B cell (primary cell): Measurements from ENCODE around the gene ZMYND8. TPM values are rescaled to one million over a fixed set of nuclear protein-coding genes. Genes with fewer than 3 reads are reported as not detected.

ENCODE experiments used
- ATAC-seq: fragments of 200-7000 bp; cut with Tn5 transposase; one replicate; pipeline ENCODE4 v1.10.0; 2021; ENCODE audit warnings: low read depth, mild to moderate bottlenecking, moderate number of reproducible peaks, moderate library complexity
- CTCF ChIA-PET: fragments of 350-600 bp; sonication (Branson Sonifier 250); formaldehyde crosslinking; loops from one replicate; lab custom pipeline; 2021; ENCODE audit warnings: antibody characterized with exemption, inconsistent platforms; lab: Charles Lee
- POLR2A ChIA-PET: fragments of 350-600 bp; sonication (Branson Sonifier 250); formaldehyde crosslinking; loops from one replicate; lab custom pipeline; 2021; ENCODE audit warnings: antibody characterized with exemption; lab: Charles Lee
- DNase-seq: peaks from one replicate; pipeline ENCODE4 v3.0.0; 2013
- H2AFZ ChIP-seq: 2 replicates; pipeline ENCODE4 v1.6.1; 2012; ENCODE audit warnings: mild to moderate bottlenecking, low read depth, low read length; ENCODE audit not compliant: insufficient read depth, poor library complexity, severe bottlenecking
- H3K27ac ChIP-seq, 2 donors: 1 replicate in 1 of 2; 2 replicates in 1 of 2; pipeline ENCODE4 v1.5.1; 2012 to 2013; ENCODE audit warnings: low read length in 2 of 2, mild to moderate bottlenecking in 2 of 2, moderate library complexity in 1 of 2
- H3K27me3 ChIP-seq, 4 experiments: fragments of 200-600 bp in 1 of 4; sonication (generic) in 1 of 4; replicated peaks in 1 of 4; 1 replicate in 2 of 4; 2 replicates in 2 of 4; pipeline versions ENCODE4 v1.6.1 to v1.7.0; 2013 to 2016; ENCODE audit warnings: low read length in 3 of 4, mild to moderate bottlenecking in 2 of 4, mixed read lengths in 1 of 4, moderate library complexity in 1 of 4; ENCODE audit not compliant: insufficient read depth in 4 of 4, control insufficient read depth in 3 of 4; ENCODE audit errors: control extremely low read depth in 1 of 4
- H3K36me3 ChIP-seq, 2 experiments: replicated peaks in 1 of 2; 1 replicate in 1 of 2; 2 replicates in 1 of 2; pipeline versions ENCODE4 v1.6.1 to v1.7.1; 2013; ENCODE audit warnings: low read length in 1 of 2; ENCODE audit not compliant: insufficient read depth in 2 of 2, control insufficient read depth in 1 of 2; ENCODE audit errors: control extremely low read depth in 1 of 2, extremely low read depth in 1 of 2
- H3K4me1 ChIP-seq, 2 donors: fragments of 200-600 bp in 1 of 2; sonication (generic) in 1 of 2; 1 replicate in 1 of 2; 2 replicates in 1 of 2; pipeline versions ENCODE4 v1.5.1 to v1.6.1; 2013 to 2017; ENCODE audit warnings: low read length in 2 of 2; ENCODE audit not compliant: control insufficient read depth in 2 of 2, insufficient read depth in 2 of 2
- H3K4me2 ChIP-seq: replicated peaks from 2 replicates; pipeline ENCODE3; 2012; ENCODE audit warnings: mild to moderate bottlenecking, low read depth, low read length; ENCODE audit not compliant: poor library complexity, severe bottlenecking
- H3K4me3 ChIP-seq, 5 experiments: fragments of 200-600 bp in 1 of 5; sonication (generic) in 1 of 5; 1 replicate in 3 of 5; 2 replicates in 2 of 5; pipeline versions ENCODE4 v1.5.1 to v1.7.0; 2011 to 2016; ENCODE audit warnings: low read length in 4 of 5, mild to moderate bottlenecking in 4 of 5, low read depth in 2 of 5, control low read depth in 1 of 5, moderate library complexity in 1 of 5; ENCODE audit not compliant: insufficient read depth in 1 of 5; ENCODE audit errors: control extremely low read depth in 1 of 5, extremely low read depth in 1 of 5
- H3K79me2 ChIP-seq: fragments of 200-600 bp; sonication (generic); one replicate; pipeline ENCODE4 v1.6.0; 2016; ENCODE audit warnings: low read length; ENCODE audit not compliant: control insufficient read depth, insufficient read depth
- H3K9ac ChIP-seq: fragments of 200-600 bp; sonication (generic); 2 replicates; pipeline ENCODE4 v1.6.1; 2017; ENCODE audit warnings: mild to moderate bottlenecking, low read length, moderate library complexity
- H3K9me3 ChIP-seq, 3 donors: one replicate each; pipeline versions ENCODE4 v1.6.1 to v1.7.1; 2013; ENCODE audit warnings: low read length in 2 of 3; ENCODE audit not compliant: control insufficient read depth in 2 of 3, insufficient read depth in 1 of 3; ENCODE audit errors: control extremely low read depth in 1 of 3
- H4K20me1 ChIP-seq: 2 replicates; pipeline ENCODE4 v1.6.0; 2012; ENCODE audit warnings: mild to moderate bottlenecking, low read length; ENCODE audit not compliant: insufficient read depth, control insufficient read depth, poor library complexity, severe bottlenecking
- H3K27ac Mint-ChIP-seq: one replicate; pipeline ENCODE4 v1.8.0; 2021; ENCODE audit warnings: mixed read lengths
- H3K27me3 Mint-ChIP-seq: one replicate; pipeline ENCODE4 v1.8.0; 2021; ENCODE audit warnings: mixed read lengths
- H3K4me1 Mint-ChIP-seq: one replicate; pipeline ENCODE4 v1.8.0; 2021; ENCODE audit warnings: mixed read lengths
- H3K4me3 Mint-ChIP-seq: one replicate; pipeline ENCODE4 v1.8.0; 2021; ENCODE audit warnings: mixed read lengths
- H3K9me3 Mint-ChIP-seq: one replicate; pipeline ENCODE4 v1.8.0; 2022; ENCODE audit warnings: mixed read lengths; ENCODE audit not compliant: insufficient read depth
- CTCF ChIP-seq: fragments of 200-600 bp; IDR thresholded peaks from one replicate; pipeline ENCODE4 v1.8.0; 2022; ENCODE audit warnings: antibody characterized with exemption, mild to moderate bottlenecking
- EZH2 ChIP-seq: IDR thresholded peaks from 2 replicates; pipeline ENCODE4 v1.6.1; 2012; ENCODE audit warnings: borderline replicate concordance, low read depth, mild to moderate bottlenecking, moderate library complexity, low read length; ENCODE audit not compliant: insufficient read depth, poor library complexity, severe bottlenecking
- WGBS: methylation state at CpG from one replicate; pipeline ENCODE4 v1.1.5; 2013; ENCODE audit warnings: missing lambda C conversion rate; ENCODE audit not compliant: insufficient coverage; 5-methylcytosine and 5-hydroxymethylcytosine counted together
- intact Hi-C: fragments of 100-400 bp; cut with micrococcal nuclease; formaldehyde crosslinking; loops from one replicate; pipeline ENCODE4 v1.10.0; 2022
- polyA plus RNA-seq: library from polyadenylated mRNA; depleted of rRNA; stranded (reverse); fragments of >200 nt; gene quantifications from 2 replicates; pipeline ENCODE4 v1.2.3, GENCODE V29; 2012
- total RNA-seq, 2 donors: library from RNA; stranded (reverse); fragments of 120-200 nt in 1 of 2; gene quantifications; 1 replicate in 1 of 2; 2 replicates in 1 of 2; pipeline versions ENCODE4 v1.2.3 to v1.2.4, GENCODE V29; 2013 to 2022

ZMYND8 gene
- total and polyA plus RNA-seq, 2 donors (not counting 1 experiment from before 2014, with no cell fraction given), result 20.3 to 67.2 TPM

GRCh38 chr20:47258745-47259695, 97.5 kb downstream of the ZMYND8 start:
- Histone ChIP-seq H3K4me2 (peak overlapping the region; percentile 59), H3K9me3 (no peaks in the 10 kb centered on the region), H2AFZ (peak overlapping the region; percentile 25), H3K27ac (peak overlapping the region; percentile 75 to 78), H3K27me3 (no peaks in the 10 kb centered on the region), H4K20me1 (peaks cover 23% of the 10 kb centered on the region), H3K9ac (peak overlapping the region; percentile 36), H3K4me3 (peak overlapping the region in 1 of 5 experiments; percentile 8), H3K4me1 (peaks cover 53 to 62% of the 10 kb centered on the region in 2 donors), H3K36me3 (peaks cover 1 to 41% of the 10 kb centered on the region in 2 experiments), H3K79me2 (peaks cover 77% of the 10 kb centered on the region)
- intact Hi-C loops, result no loop called here
- ATAC-seq (peak; percentile 31), DNase-seq (peak; percentile 78)
- Mint-ChIP-seq H3K27me3 (no peaks in the 10 kb centered on the region), H3K4me1 (peaks cover 69% of the 10 kb centered on the region), H3K9me3 (no peaks in the 10 kb centered on the region), H3K27ac (peak overlapping the region; percentile 93), H3K4me3 (peak overlapping the region; percentile 81)
- WGBS, result 39% methylated on average over 13 of the region's 16 CpGs
- CTCF ChIA-PET, result interaction anchor here (1.2 to 2.1 kb wide), 4 partner anchors 12 to 125 kb away, joined by 5 to 11 read pairs (median 7); no protein-coding TSS in a partner anchor
- POLR2A ChIA-PET, result interaction anchor here (1.0 kb wide), 1 partner anchor 99 kb away, joined by 3 read pairs; no protein-coding TSS in a partner anchor
- TF ChIP-seq CTCF (no peak), EZH2 (no peak)

GRCh38 chr20:47257771-47258170, 98.7 kb downstream of the ZMYND8 start:
- no peaks in the 10 kb centered on the region for H3K27me3 ChIP-seq
- peaks cover 40 to 50% of the 10 kb centered on the region in 2 donors for H3K4me1 ChIP-seq
- CTCF ChIA-PET, result interaction anchor here (0.6 to 2.1 kb wide), 3 partner anchors 16 to 126 kb away, joined by 4 to 7 read pairs (median 7); no protein-coding TSS in a partner anchor
- no peaks in the 10 kb centered on the region for H3K9me3 ChIP-seq
- no peak overlapping the region for H3K9ac ChIP-seq
- no peaks in the 10 kb centered on the region for H3K9me3 Mint-ChIP-seq
- ATAC-seq, result no peak
- H3K27ac Mint-ChIP-seq, result peak overlapping the region; percentile 93
- H3K36me3 ChIP-seq, result peaks cover 1 to 43% of the 10 kb centered on the region in 2 experiments
- no peak for DNase-seq
- no peak overlapping the region for H3K4me3 Mint-ChIP-seq
- WGBS, result no CpG with 5 or more reads among the region's 3 CpGs
- H3K79me2 ChIP-seq, result peaks cover 83% of the 10 kb centered on the region
- TF ChIP-seq EZH2, result no peak
- TF ChIP-seq CTCF, result no peak
- intact Hi-C loops, result no loop called here
- no peaks in the 10 kb centered on the region for H3K27me3 Mint-ChIP-seq
- H3K4me2 ChIP-seq, result no peak overlapping the region
- H2AFZ ChIP-seq, result no peak overlapping the region
- POLR2A ChIA-PET, result no interaction called here
- peaks cover 63% of the 10 kb centered on the region for H3K4me1 Mint-ChIP-seq
- H3K27ac ChIP-seq, result peak overlapping the region; percentile 75 to 78
- peaks cover 23% of the 10 kb centered on the region for H4K20me1 ChIP-seq
- no peak overlapping the region for H3K4me3 ChIP-seq
